AG09319 (cell line): ENCODE measurements around the gene MYOZ3.

Experiments
- DNase-seq: peaks from one replicate; pipeline ENCODE4 v3.0.0-alpha.2; 2010; ENCODE audit warnings: low read depth; ENCODE audit errors: extremely low read depth
- TF ChIP-seq, protein P1 (sequence below): IDR thresholded peaks from 2 replicates; pipeline ENCODE4 v1.5.1; 2011; ENCODE audit warnings: low read depth, mild to moderate bottlenecking, inconsistent platforms, low read length, moderate library complexity

The MYOZ3 gene

DNA sequence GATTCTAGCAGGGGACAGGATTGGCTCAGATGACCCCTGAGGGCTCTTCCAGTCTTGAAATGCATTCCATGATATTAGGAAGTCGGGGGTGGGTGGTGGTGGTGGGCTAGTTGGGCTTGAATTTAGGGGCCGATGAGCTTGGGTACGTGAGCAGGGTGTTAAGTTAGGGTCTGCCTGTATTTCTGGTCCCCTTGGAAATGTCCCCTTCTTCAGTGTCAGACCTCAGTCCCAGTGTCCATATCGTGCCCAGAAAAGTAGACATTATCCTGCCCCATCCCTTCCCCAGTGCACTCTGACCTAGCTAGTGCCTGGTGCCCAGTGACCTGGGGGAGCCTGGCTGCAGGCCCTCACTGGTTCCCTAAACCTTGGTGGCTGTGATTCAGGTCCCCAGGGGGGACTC is 2.9 kb upstream of the MYOZ3 start:
- TF ChIP-seq, protein P1, sequence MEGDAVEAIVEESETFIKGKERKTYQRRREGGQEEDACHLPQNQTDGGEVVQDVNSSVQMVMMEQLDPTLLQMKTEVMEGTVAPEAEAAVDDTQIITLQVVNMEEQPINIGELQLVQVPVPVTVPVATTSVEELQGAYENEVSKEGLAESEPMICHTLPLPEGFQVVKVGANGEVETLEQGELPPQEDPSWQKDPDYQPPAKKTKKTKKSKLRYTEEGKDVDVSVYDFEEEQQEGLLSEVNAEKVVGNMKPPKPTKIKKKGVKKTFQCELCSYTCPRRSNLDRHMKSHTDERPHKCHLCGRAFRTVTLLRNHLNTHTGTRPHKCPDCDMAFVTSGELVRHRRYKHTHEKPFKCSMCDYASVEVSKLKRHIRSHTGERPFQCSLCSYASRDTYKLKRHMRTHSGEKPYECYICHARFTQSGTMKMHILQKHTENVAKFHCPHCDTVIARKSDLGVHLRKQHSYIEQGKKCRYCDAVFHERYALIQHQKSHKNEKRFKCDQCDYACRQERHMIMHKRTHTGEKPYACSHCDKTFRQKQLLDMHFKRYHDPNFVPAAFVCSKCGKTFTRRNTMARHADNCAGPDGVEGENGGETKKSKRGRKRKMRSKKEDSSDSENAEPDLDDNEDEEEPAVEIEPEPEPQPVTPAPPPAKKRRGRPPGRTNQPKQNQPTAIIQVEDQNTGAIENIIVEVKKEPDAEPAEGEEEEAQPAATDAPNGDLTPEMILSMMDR = no peak
- DNase-seq = no peak

DNA sequence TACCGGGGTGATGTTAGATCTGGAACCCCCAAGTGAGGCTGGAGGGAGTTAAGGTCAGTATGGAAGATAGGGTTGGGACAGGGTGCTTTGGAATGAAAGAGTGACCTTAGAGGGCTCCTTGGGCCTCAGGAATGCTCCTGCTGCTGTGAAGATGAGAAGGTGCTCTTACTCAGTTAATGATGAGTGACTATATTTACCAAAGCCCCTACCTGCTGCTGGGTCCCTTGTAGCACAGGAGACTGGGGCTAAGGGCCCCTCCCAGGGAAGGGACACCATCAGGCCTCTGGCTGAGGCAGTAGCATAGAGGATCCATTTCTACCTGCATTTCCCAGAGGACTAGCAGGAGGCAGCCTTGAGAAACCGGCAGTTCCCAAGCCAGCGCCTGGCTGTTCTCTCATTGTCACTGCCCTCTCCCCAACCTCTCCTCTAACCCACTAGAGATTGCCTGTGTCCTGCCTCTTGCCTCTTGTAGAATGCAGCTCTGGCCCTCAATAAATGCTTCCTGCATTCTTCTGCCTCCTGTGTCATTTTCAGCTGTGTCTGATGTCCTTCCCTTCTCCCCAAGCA is 2.3 kb upstream of the MYOZ3 start:
- TF ChIP-seq, protein P1 = no peak
- DNase-seq = no peak

DNA sequence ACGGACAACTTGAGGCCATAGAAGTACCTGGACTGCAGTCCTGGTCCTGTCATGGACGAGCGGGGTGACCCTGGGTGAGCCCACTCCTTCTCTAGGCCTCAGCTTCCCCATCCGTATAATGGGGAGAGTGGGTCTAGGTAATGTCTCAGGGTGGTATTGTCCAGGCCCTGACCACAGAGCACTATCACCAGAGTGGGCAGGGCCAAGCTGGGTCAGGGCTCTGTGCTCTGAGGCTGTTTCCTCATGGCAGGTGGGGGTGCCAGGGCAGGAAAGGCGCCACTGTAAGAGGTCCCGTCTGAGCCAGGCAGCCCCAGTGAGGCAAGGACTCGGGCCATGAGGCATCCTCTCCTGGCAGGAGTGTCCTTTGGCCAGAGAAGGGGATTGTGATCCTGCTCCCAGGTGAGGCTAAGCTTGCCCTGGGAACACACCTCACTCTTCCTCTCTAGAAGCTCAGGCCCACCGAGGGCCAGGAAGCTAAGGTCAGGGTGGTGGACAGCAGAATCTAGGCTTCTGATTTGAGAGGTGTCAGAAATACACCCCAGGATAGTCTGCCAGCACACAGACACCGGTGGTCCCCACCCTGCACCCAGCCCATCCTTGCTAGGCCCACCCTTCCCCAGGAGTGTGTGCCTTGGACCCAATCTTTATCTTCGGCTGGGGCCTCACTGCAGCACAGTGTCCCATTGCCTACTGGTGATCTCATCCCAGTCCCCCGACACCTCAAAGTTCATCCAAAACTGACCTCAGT is 1.5 kb upstream of the MYOZ3 start:
- TF ChIP-seq, protein P1 = no peak
- no peak for DNase-seq

DNA sequence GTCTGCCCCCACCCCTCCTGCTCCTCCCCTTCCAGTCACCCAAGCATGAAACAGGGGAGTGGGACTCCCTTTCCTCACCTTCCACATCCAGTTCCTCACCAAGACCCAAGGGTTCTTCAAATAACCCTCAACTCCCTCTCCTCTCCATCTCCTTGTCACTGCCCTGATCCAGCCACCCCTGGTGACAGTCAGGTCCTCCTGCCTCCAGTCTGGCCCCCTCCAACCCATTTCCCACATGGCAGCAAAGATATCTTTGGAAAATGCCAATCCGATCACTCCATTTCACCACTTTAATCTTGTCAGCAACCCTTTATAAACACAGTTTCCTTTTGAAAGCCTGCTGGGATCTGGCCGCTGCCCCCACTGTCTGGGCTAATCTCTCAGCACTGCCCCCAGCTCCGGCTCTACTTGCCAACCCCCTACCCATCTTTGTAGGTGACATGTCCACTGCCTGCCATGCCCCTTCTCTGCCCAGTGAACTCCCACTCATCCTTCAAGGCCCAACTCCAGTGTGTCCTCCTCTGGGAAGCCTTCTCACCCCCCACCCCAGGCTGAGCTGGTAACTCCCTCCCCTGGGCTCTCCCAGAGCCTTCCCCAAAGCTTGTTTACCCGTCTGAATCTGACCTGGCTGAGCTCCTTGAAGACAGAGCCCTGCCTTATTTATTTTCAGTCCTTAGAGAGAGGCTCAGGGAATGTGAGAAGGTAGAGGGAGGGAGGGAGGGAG is 781 bp upstream of the MYOZ3 start:
- DNase-seq = no peak
- TF ChIP-seq, protein P1 = no peak

DNA sequence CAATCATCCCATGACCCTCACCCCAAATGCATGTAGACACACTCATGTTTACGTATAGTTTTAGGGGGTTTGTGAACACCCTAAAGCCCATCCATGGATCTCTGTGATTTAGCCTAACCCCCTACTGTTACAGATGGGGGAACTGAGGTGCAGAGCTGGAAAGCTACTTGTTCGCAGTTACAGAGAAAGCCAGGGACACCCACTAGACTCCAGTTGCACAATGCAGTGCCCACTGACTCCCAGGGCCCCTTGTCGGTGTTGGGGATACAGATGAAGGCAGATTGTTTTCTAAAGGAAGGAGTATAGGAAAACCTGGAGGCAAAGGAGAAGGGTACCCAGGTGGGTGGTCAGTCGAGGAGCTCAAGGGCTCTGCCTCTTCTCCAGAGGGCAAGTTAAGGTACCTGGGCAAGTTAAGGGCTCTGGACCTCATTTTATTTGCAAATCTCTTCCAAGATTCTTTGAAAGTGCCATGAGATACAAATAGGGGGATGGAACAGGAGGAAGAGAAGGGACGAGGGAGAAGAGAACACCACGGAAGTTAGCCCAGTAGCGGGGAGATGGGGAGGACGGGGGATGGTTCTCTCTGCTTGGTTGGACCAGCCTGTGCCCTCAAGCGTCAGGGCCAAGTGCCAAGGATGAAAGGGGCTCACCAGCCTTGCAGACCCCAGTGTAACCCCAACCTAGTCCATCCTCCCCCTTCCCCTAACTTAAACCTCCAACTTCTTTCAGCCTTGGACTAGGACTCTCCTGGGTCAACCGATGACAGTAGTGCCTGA is 958 bp downstream of the MYOZ3 start:
- no peak for DNase-seq
- TF ChIP-seq, protein P1 = no peak

DNA sequence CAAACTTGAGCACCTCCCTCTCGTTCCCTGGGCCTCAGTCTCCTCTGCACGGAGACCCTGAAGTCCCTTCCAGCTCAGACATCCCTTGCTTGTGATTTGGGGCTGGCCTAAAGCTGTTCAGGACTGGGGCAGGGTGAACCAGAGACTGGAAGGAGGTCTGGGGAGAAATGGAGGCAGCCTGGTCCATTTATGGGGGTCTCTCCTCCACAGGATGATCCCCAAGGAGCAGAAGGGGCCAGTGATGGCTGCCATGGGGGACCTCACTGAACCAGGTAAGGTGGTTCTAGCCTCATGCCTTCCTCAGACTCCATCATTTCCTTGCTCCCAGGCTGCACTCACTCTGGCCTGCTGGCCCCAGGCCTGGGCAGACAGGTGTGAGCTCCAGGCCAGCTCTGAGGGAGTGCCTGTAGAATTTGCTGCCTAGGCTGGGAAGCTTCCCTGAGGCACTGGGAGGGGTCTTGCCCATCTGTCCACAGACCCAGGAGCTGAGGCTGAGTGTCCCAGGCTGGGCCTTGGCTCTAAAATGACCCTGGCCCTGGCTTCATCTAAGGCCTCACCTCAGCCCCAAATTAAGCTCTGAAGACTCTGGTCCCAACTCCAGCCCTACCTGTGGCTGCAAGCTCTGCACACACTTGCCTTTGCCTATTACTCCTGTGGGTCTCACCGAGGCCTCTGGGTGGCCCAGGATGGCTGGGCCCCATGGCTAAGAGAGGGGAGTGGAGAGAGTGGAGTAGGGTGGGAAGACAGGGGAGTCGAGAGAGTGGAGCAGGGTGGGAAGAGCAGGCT is 1.9 kb downstream of the MYOZ3 start:
- DNase-seq = no peak
- TF ChIP-seq, protein P1 = no peak
